Uterine smooth muscle cell (primary cell): ENCODE data around the gene PRELID2. TPM values are rescaled to one million over a fixed set of nuclear protein-coding genes. Genes with fewer than 3 reads are reported as not detected.

Source experiments
- total RNA-seq: library from RNA; depleted of rRNA; stranded (reverse); fragments of >200 nt; gene quantifications from 2 replicates; pipeline ENCODE4 v1.2.3, GENCODE V29; 2014

Gene PRELID2
- total RNA-seq: 23.4 and 23.5 TPM in 2 replicates

DNA sequence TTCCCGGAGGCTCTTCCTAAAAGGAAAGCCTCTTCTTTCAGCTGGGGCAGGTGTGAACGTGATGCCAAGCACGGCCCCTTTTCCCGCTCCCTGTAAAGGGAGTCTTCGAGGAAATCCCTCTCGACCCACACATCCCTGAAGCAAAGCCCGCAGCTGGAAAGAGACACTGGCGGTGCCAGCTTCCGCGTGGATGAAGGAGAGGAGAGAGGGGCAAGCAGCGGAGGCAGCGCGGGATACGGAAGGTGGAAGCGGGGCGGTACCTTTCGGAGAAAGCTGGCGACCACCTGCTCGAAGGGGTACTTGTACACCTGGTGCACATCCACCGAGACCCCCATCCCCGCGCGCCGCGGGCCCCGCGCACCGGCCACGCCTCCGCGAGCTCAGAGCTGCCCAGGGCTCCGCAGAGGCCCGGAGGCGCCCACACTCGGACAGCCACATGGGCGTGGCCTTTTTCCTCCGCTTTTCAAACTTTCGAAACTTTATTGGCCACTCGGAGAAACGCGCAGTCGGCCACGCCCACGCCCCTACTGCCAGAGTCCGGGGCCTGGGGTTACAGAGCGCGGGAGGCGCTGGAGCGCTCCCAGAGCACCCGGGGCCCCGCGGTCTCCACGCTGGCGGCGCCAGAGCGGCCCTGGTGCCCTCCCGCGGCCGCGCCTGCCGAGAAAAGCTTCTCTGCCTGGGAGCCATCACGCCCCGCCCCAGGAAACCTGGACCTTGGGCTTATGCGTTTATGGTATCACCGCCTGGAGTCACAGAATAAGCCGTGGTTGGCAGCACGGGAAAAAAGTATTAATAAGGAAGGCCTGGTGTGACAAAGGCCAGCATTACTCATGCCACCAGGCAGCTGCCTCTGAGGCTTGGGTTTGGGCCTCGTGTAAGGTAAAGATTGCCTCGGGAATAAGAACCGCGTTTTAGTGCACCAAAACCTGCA is at the start of gene PRELID2:
Gene PRELID2, minus strand, starts transcription at position 426 of the 931 bp plus-strand sequence. Its CDS starts 91 bp downstream, at position 335.

GRCh38 chr5:145872914-145873313 is 37.8 kb upstream of the PRELID2 start, which contains the start of gene GRXCR2:
TSS of gene GRXCR2 (minus strand) at chr5:145873014. CDS start at chr5:145872968, 46 bp downstream.

Other genes starting within 250 kb of the PRELID2 start
- gene GRXCR2, start 37.7 kb upstream of the PRELID2 start, total RNA-seq: not detected in 2 replicates
- 0.77 and 1.2 TPM in 2 replicates for gene SH3RF2, start 101.2 kb upstream of the PRELID2 start, total RNA-seq